Measurements from ENCODE around the gene MYO6. TPM values are rescaled to one million over a fixed set of nuclear protein-coding genes. Genes with fewer than 3 reads are reported as not detected.

Gene MYO6
- total RNA-seq, 4 donors from 2014 or later = 19.1 to 72.2 (median 59.2) TPM

- in situ Hi-C loops (cut with MboI; ENCODE audit: low pct_ligation_motif_present in 1 of 4, low pct_unique_long_range_greater_than_20kb in 1 of 4, low sequenced_read_pairs in 3 of 4) = no loop called here
- Histone ChIP-seq H3K9me3 (no peaks in the 10 kb centered on the region), H3K4me1 (peaks cover 0 to 6% (median 0%) of the 10 kb centered on the region in 4 donors), H3K27me3 (no peaks in the 10 kb centered on the region), H3K27ac (no peak overlapping the region), H3K4me3 (no peak overlapping the region), H3K36me3 (no peaks in the 10 kb centered on the region)
- no peak for DNase-seq
- no peak for TF ChIP-seq POLR2AphosphoS5 (IDR thresholded peaks at IDR 0.05)
- no peak for TF ChIP-seq EP300 (IDR thresholded peaks at IDR 0.05; ENCODE audit: low read depth)
- no peak for TF ChIP-seq POLR2A (IDR thresholded peaks at IDR 0.05)
- TF ChIP-seq CTCF (IDR thresholded peaks at IDR 0.05) = no peak
- intact Hi-C loops (cut with DNase I; ENCODE audit: low total_unique reads) = no loop called here
- WGBS, 2 donors (ENCODE audit: low coverage in 1 of 2) = 91 to 98% methylated on average over 7 to 8 of the region's 8 CpGs
These were observed 13.0 kb downstream of the MYO6 start for GRCh38 chr6:75762063-75762462.

- Histone ChIP-seq H3K4me1 (peaks cover 0 to under 1% (median 0%) of the 10 kb centered on the region in 4 donors), H3K36me3 (no peaks in the 10 kb centered on the region), H3K4me3 (no peak overlapping the region), H3K27me3 (no peaks in the 10 kb centered on the region), H3K9me3 (no peaks in the 10 kb centered on the region), H3K27ac (no peak overlapping the region)
- in situ Hi-C loops (cut with MboI; ENCODE audit: low pct_ligation_motif_present in 1 of 4, low pct_unique_long_range_greater_than_20kb in 1 of 4, low sequenced_read_pairs in 3 of 4) (no loop called here), intact Hi-C loops (cut with DNase I; ENCODE audit: low total_unique reads) (no loop called here)
- TF ChIP-seq EP300 (IDR thresholded peaks at IDR 0.05; ENCODE audit: low read depth) (no peak), POLR2A (IDR thresholded peaks at IDR 0.05) (no peak), POLR2AphosphoS5 (IDR thresholded peaks at IDR 0.05) (no peak), CTCF (IDR thresholded peaks at IDR 0.05) (no peak)
- DNase-seq = no peak
These were observed 17.3 kb downstream of the MYO6 start for GRCh38 chr6:75766387-75766786.

GRCh38 chr6:75770844-75771243 lies 21.8 kb downstream of the MYO6 start:
- H3K27me3 ChIP-seq = no peaks in the 10 kb centered on the region
- H3K4me1 ChIP-seq = no peaks in the 10 kb centered on the region
- H3K9me3 ChIP-seq = no peaks in the 10 kb centered on the region
- H3K27ac ChIP-seq = no peak overlapping the region
- H3K4me3 ChIP-seq = no peak overlapping the region
- intact Hi-C loops (cut with DNase I; ENCODE audit: low total_unique reads) (no loop called here), in situ Hi-C loops (cut with MboI; ENCODE audit: low pct_ligation_motif_present in 1 of 4, low pct_unique_long_range_greater_than_20kb in 1 of 4, low sequenced_read_pairs in 3 of 4) (no loop called here)
- TF ChIP-seq POLR2A (IDR thresholded peaks at IDR 0.05) (no peak), EP300 (IDR thresholded peaks at IDR 0.05; ENCODE audit: low read depth) (no peak), POLR2AphosphoS5 (IDR thresholded peaks at IDR 0.05) (no peak), CTCF (IDR thresholded peaks at IDR 0.05) (no peak)
- DNase-seq = no peak
- no peaks in the 10 kb centered on the region for H3K36me3 ChIP-seq
- whole genome bisulfite sequencing, 2 donors (ENCODE audit: low coverage in 1 of 2) = 91 to 100% methylated on average over 3 to 5 of the region's 5 CpGs

- no peaks in the 10 kb centered on the region for H3K36me3 ChIP-seq
- H3K9me3 ChIP-seq = no peaks in the 10 kb centered on the region
- H3K4me1 ChIP-seq = no peaks in the 10 kb centered on the region
- no peak overlapping the region for H3K27ac ChIP-seq
- no peak for DNase-seq
- 84 to 100% methylated on average over 1 to 3 of the region's 3 CpGs for WGBS, 2 donors (ENCODE audit: low coverage in 1 of 2)
- no peak overlapping the region for H3K4me3 ChIP-seq
- TF ChIP-seq POLR2A (IDR thresholded peaks at IDR 0.05) = no peak
- in situ Hi-C loops (cut with MboI; ENCODE audit: low pct_ligation_motif_present in 1 of 4, low pct_unique_long_range_greater_than_20kb in 1 of 4, low sequenced_read_pairs in 3 of 4) (no loop called here), intact Hi-C loops (cut with DNase I; ENCODE audit: low total_unique reads) (no loop called here)
- no peaks in the 10 kb centered on the region for H3K27me3 ChIP-seq
These were observed 26.2 kb downstream of the MYO6 start for GRCh38 chr6:75775219-75775618.

- Histone ChIP-seq H3K27ac (no peak overlapping the region), H3K27me3 (no peaks in the 10 kb centered on the region), H3K4me1 (no peaks in the 10 kb centered on the region), H3K9me3 (no peaks in the 10 kb centered on the region), H3K4me3 (no peak overlapping the region), H3K36me3 (no peaks in the 10 kb centered on the region)
- in situ Hi-C loops (cut with MboI; ENCODE audit: low pct_ligation_motif_present in 1 of 4, low pct_unique_long_range_greater_than_20kb in 1 of 4, low sequenced_read_pairs in 3 of 4) = no loop called here
- no peak for DNase-seq
- intact Hi-C loops (cut with DNase I; ENCODE audit: low total_unique reads) = no loop called here
- TF ChIP-seq EP300 (IDR thresholded peaks at IDR 0.05; ENCODE audit: low read depth) (no peak), POLR2AphosphoS5 (IDR thresholded peaks at IDR 0.05) (no peak), POLR2A (IDR thresholded peaks at IDR 0.05) (no peak), CTCF (IDR thresholded peaks at IDR 0.05) (no peak)
- WGBS, 2 donors (ENCODE audit: low coverage in 1 of 2) = 69 to 77% methylated on average over 2 of the region's 2 CpGs
These were observed 27.4 kb downstream of the MYO6 start for GRCh38 chr6:75776461-75776860.
